Brain microvascular endothelial cell (primary cell): Measurements from ENCODE around the gene DPP7.

Source experiments
- DNase-seq: peaks from one replicate; pipeline ENCODE4 v3.0.0-alpha.2; 2020
- H3K27ac ChIP-seq: fragments of 250-450 bp; sonication (Bioruptor Pico); 2 replicates; pipeline ENCODE4 v1.5.1; 2020; ENCODE audit warnings: mild to moderate bottlenecking, moderate library complexity
- H3K27me3 ChIP-seq: fragments of 250-450 bp; sonication (Bioruptor Pico); replicated peaks from 2 replicates; pipeline ENCODE4 v1.5.1; 2020; ENCODE audit warnings: mild to moderate bottlenecking
- H3K36me3 ChIP-seq: fragments of 250-450 bp; sonication (Bioruptor Pico); replicated peaks from 2 replicates; pipeline ENCODE4 v1.5.1; 2020; ENCODE audit warnings: mild to moderate bottlenecking
- H3K4me3 ChIP-seq: 2 replicates; pipeline ENCODE4 v1.5.1; 2011; ENCODE audit warnings: low read depth, mild to moderate bottlenecking, control low read depth, low read length, moderate library complexity
- CTCF ChIP-seq: IDR thresholded peaks from 2 replicates; pipeline ENCODE4 v1.5.1; 2011; ENCODE audit warnings: low read depth, mild to moderate bottlenecking, moderate library complexity, low read length, control low read depth, inconsistent platforms; ENCODE audit errors: missing control alignments
- in situ Hi-C: cut with HindIII; loops from 2 replicates; pipeline ENCODE4 v1.10.0; 2017; ENCODE audit warnings: low sequenced_read_pairs, low pct_ligation_motif_present

Gene DPP7

GRCh38 chr9:137077010-137077747 is 37.4 kb downstream of the DPP7 start, which contains the start of gene UAP1L1:
Gene UAP1L1 (plus strand): TSS chr9:137077517. CDS start chr9:137077533, 16 bp downstream.
- no peaks in the 10 kb centered on the region for H3K36me3 ChIP-seq
- H3K4me3 ChIP-seq: peak within 1 kb of the TSS; percentile 70
- DNase-seq: no peak
- no peak within 1 kb of the TSS for H3K27ac ChIP-seq
- TF ChIP-seq CTCF: no peak
- no peaks in the 10 kb centered on the region for H3K27me3 ChIP-seq
- in situ Hi-C loops: no loop called here

GRCh38 chr9:137076636-137077009 is 37.9 kb downstream of the DPP7 start:
- no peak overlapping the region for H3K27ac ChIP-seq
- H3K36me3 ChIP-seq: no peaks in the 10 kb centered on the region
- in situ Hi-C loops: no loop called here
- H3K27me3 ChIP-seq: no peaks in the 10 kb centered on the region
- no peak for DNase-seq
- peak overlapping the region; percentile 70 for H3K4me3 ChIP-seq
- no peak for TF ChIP-seq CTCF

- no peaks in the 10 kb centered on the region for H3K27me3 ChIP-seq
- H3K36me3 ChIP-seq: no peaks in the 10 kb centered on the region
These were observed 39.2 kb downstream of the DPP7 start for GRCh38 chr9:137075275-137075775.

GRCh38 chr9:137074657-137075274 is 39.8 kb downstream of the DPP7 start:
- DNase-seq: no peak
- Histone ChIP-seq H3K36me3 (no peaks in the 10 kb centered on the region), H3K27me3 (no peaks in the 10 kb centered on the region), H3K27ac (no peak overlapping the region), H3K4me3 (no peak overlapping the region)
- in situ Hi-C loops: no loop called here
- no peak for TF ChIP-seq CTCF

More at GRCh38 chr9:137075275-137075775, 39.2 kb downstream of the DPP7 start:
- no peak overlapping the region for H3K4me3 ChIP-seq
- in situ Hi-C loops: no loop called here
- no peak overlapping the region for H3K27ac ChIP-seq
- no peak for DNase-seq
- no peak for TF ChIP-seq CTCF

- no peak for TF ChIP-seq CTCF
- no peaks in the 10 kb centered on the region for H3K27me3 ChIP-seq
- in situ Hi-C loops: no loop called here
- no peak for DNase-seq
- H3K27ac ChIP-seq: no peak overlapping the region
- no peaks in the 10 kb centered on the region for H3K36me3 ChIP-seq
- no peak overlapping the region for H3K4me3 ChIP-seq
These were observed 40.5 kb downstream of the DPP7 start for GRCh38 chr9:137073992-137074399.
